Activated T-cell treated with anti-CD3 and anti-CD28 coated beads, Interleukin-2, amount 50 U/mL, for 72 hours (primary cell): ENCODE measurements around the gene FCRL3. TPM values are rescaled to one million over a fixed set of nuclear protein-coding genes. Genes with fewer than 3 reads are reported as not detected.

Experiments
- ATAC-seq, 2 donors: fragments of 150-1000 bp; cut with Tn5 transposase; replicated peaks in 1 of 2; 2 replicates each; pipeline ENCODE4 v1.10.0; 2021; ENCODE audit warnings: moderate library complexity in 2 of 2, mild to moderate bottlenecking in 1 of 2
- DNase-seq, 2 donors: peaks; one replicate each; pipeline ENCODE4 v3.0.0; 2021 to 2022; ENCODE audit warnings: mixed read lengths in 1 of 2
- H3K27ac Mint-ChIP-seq: one replicate; pipeline ENCODE4 v1.8.0; 2022; ENCODE audit warnings: mild to moderate bottlenecking, moderate library complexity, mixed read lengths
- H3K27me3 Mint-ChIP-seq: one replicate; pipeline ENCODE4 v1.8.0; 2022; ENCODE audit warnings: low read depth, mixed read lengths
- H3K36me3 Mint-ChIP-seq, 2 donors: one replicate each; pipeline ENCODE4 v1.8.0; 2022; ENCODE audit warnings: mixed read lengths in 2 of 2, mild to moderate bottlenecking in 1 of 2; ENCODE audit not compliant: insufficient read depth in 2 of 2
- H3K4me1 Mint-ChIP-seq: one replicate; pipeline ENCODE4 v1.8.0; 2022; ENCODE audit warnings: low read depth, mixed read lengths
- H3K4me3 Mint-ChIP-seq, 2 donors: one replicate each; pipeline ENCODE4 v1.8.0; 2022; ENCODE audit warnings: mild to moderate bottlenecking in 2 of 2, mixed read lengths in 2 of 2, moderate library complexity in 2 of 2
- H3K9me3 Mint-ChIP-seq, 2 donors: one replicate each; pipeline ENCODE4 v1.8.0; 2022; ENCODE audit warnings: mixed read lengths in 2 of 2
- total RNA-seq, 2 donors: library from RNA; stranded (reverse); gene quantifications; one replicate each; pipeline ENCODE4 v1.2.3, GENCODE V29; 2022

Gene FCRL3
- total RNA-seq, 2 donors from 2014 or later, result 0.96 to 3.9 TPM

DNA sequence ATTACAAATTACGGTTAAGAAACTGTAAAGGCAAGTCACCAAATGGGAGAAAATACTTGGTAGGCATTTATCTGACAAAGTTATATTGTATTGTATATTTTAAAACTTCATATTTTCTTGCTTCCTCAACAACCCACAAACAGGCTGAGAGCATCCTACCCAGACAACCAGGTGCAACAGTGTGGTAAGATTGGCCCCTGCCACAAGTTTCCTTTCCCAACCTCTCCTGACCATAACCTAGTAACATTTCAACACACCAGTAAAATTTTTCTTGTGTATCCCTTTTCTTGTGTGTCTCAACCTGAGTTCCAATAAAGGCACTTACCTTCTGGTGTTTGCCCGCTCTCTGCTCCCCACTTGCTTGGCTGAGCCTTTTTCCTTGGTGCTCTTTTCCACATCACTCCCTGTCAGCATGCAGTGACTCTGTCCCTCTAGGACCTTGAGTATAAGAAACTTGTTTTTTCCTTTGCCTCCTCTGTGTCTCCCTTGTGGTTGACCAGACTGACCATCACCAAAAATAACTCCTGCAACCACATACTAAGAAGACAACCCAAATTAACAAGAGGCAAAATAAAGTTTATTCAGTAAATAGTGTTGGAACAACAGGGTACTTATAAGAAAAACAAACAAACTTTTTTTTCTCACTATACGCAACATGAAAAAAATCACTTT is 40.9 kb downstream of the FCRL3 start:
- H3K36me3 Mint-ChIP-seq, result no peaks in the 10 kb centered on the region
- H3K4me1 Mint-ChIP-seq, result no peaks in the 10 kb centered on the region
- no peak for DNase-seq
- H3K9me3 Mint-ChIP-seq, result peaks cover 0 to 2% of the 10 kb centered on the region in 2 donors
- no peaks in the 10 kb centered on the region for H3K27me3 Mint-ChIP-seq
- ATAC-seq, result no peak
- H3K27ac Mint-ChIP-seq, result no peak overlapping the region
- H3K4me3 Mint-ChIP-seq, result no peak overlapping the region

- Mint-ChIP-seq H3K36me3 (no peaks in the 10 kb centered on the region), H3K4me1 (no peaks in the 10 kb centered on the region), H3K4me3 (no peak overlapping the region), H3K27ac (no peak overlapping the region), H3K27me3 (no peaks in the 10 kb centered on the region), H3K9me3 (peaks cover 0 to 2% of the 10 kb centered on the region in 2 donors)
- ATAC-seq (no peak), DNase-seq (no peak)
Observed at GRCh38 chr1:157658571-157658970, 42.0 kb downstream of the FCRL3 start.

GRCh38 chr1:157653494-157653873 is 47.1 kb downstream of the FCRL3 start:
- DNase-seq (no peak), ATAC-seq (no peak)
- Mint-ChIP-seq H3K4me3 (no peak overlapping the region), H3K27ac (no peak overlapping the region), H3K9me3 (no peaks in the 10 kb centered on the region), H3K4me1 (peaks cover 10% of the 10 kb centered on the region), H3K27me3 (peaks cover 17% of the 10 kb centered on the region), H3K36me3 (no peaks in the 10 kb centered on the region)

DNA sequence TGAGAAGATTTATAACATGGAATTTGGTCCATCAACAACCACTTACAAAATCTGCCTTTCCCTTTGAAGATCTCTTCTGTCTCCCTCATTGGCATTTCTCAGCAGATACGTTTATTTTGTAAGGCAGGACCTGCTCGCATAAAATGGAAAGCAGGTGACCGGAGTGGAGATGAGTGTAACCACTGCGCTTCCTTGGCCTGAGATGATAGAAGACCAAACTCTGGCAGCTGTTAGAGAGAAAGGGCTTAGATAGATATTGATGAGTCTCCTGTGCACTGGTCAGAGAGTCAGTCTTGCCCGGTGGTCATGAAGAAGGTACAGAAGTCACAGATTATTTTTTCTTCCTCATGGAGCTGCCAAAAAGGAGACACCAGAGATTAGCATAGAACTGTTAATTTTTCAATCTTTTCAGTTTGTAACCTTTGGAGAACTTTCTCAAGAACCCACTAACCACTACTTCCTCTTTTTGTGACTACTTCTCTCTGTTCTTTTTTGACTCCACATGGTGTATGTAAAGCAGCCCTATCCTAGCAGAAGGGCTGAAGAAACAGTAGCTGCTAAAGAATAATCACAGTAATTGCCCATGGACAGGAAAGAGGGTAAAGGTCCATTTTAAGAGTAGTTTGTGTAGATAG is 47.6 kb downstream of the FCRL3 start:
- H3K4me3 Mint-ChIP-seq, result no peak overlapping the region
- peaks cover 10% of the 10 kb centered on the region for H3K4me1 Mint-ChIP-seq
- H3K36me3 Mint-ChIP-seq, result no peaks in the 10 kb centered on the region
- H3K27me3 Mint-ChIP-seq, result peaks cover 17% of the 10 kb centered on the region
- no peak for ATAC-seq
- H3K27ac Mint-ChIP-seq, result no peak overlapping the region
- DNase-seq, result no peak
- H3K9me3 Mint-ChIP-seq, result no peaks in the 10 kb centered on the region

DNA sequence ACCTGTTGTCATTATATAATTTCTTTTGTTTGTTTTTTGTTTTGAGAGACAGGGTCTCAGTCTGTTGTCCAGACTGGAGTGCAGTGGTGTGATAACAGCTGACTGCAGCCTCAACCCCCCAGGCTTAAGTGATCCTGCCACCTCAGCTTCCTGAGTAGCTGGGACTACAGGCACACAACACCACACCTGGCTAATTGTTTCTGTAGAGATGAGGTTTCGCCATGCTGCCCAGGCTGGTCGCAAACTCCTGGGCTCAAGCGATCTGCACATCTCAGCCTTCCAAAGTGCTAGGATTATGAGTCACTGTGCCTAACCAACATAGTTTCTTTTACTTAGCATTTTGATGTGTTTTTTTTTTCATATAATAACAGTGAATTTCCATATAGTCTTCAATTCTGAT is 52.3 kb downstream of the FCRL3 start:
- no peak for ATAC-seq
- Mint-ChIP-seq H3K9me3 (no peaks in the 10 kb centered on the region), H3K36me3 (no peaks in the 10 kb centered on the region)

GRCh38 chr1:157646144-157646543 is 54.4 kb downstream of the FCRL3 start:
- H3K9me3 Mint-ChIP-seq, result no peaks in the 10 kb centered on the region
- no peak overlapping the region for H3K27ac Mint-ChIP-seq
- peaks cover 15% of the 10 kb centered on the region for H3K27me3 Mint-ChIP-seq
- no peaks in the 10 kb centered on the region for H3K4me1 Mint-ChIP-seq
- ATAC-seq (no peak), DNase-seq (no peak)
- no peaks in the 10 kb centered on the region for H3K36me3 Mint-ChIP-seq
- H3K4me3 Mint-ChIP-seq, result no peak overlapping the region

More for the DNA sequence above, 52.3 kb downstream of the FCRL3 start:
- DNase-seq, result no peak
- no peak overlapping the region for H3K4me3 Mint-ChIP-seq
- H3K4me1 Mint-ChIP-seq, result peaks cover 8% of the 10 kb centered on the region
- peaks cover 20% of the 10 kb centered on the region for H3K27me3 Mint-ChIP-seq
- no peak overlapping the region for H3K27ac Mint-ChIP-seq

DNA sequence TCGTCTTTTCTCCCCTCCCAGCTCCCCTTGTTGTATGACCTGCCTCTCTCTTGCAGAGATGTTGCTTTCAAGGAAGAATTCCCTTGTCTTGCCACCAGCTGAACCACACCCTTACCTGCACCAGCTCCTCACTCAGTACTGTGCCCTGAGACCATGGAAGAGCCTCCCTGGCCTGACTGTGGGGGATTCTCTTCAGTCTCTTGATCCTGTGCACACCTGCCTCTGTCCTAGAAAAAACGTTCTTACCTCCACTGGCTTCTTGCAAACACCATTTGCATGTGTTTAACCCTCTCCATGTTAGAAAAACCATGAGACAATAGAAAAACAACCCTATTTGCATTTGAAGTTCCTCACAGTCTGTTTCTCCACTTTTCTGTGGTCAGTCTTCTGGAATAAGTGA is 59.4 kb downstream of the FCRL3 start:
- Mint-ChIP-seq H3K4me1 (no peaks in the 10 kb centered on the region), H3K27ac (no peak overlapping the region), H3K27me3 (peaks cover 5% of the 10 kb centered on the region), H3K4me3 (no peak overlapping the region), H3K36me3 (no peaks in the 10 kb centered on the region), H3K9me3 (no peaks in the 10 kb centered on the region)
- ATAC-seq (no peak), DNase-seq (no peak)

DNA sequence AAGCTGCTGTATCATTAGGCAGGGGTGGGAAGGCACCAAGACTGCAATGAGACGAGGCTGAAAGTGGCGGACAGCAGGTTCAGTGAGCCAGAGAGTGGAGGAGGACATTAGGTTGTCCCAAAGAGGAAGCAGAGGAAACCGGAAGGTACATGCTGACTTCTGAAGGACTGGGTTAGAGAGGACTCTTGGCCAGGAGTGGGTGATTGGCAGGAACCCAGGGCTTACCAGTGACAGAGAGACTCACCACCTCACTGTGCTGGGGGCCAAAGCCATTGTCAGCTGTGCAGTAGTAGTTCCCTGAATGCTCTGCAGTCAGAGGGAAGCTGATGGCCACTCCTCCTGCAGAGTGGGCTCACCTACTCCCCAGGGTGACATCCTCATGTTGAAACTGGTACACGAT is 60.8 kb downstream of the FCRL3 start:
- ATAC-seq, result no peak
- Mint-ChIP-seq H3K4me3 (no peak overlapping the region), H3K27me3 (peaks cover 5% of the 10 kb centered on the region), H3K27ac (no peak overlapping the region), H3K4me1 (no peaks in the 10 kb centered on the region), H3K36me3 (no peaks in the 10 kb centered on the region), H3K9me3 (no peaks in the 10 kb centered on the region)
- DNase-seq, result no peak

- Mint-ChIP-seq H3K27me3 (peaks cover 12% of the 10 kb centered on the region), H3K27ac (no peak overlapping the region), H3K4me1 (no peaks in the 10 kb centered on the region), H3K9me3 (no peaks in the 10 kb centered on the region), H3K4me3 (no peak overlapping the region), H3K36me3 (no peaks in the 10 kb centered on the region)
- DNase-seq (no peak), ATAC-seq (no peak)
Observed at GRCh38 chr1:157628773-157629172, 71.8 kb downstream of the FCRL3 start.

Other genes with a start within 250 kb of the FCRL3 start
- under 1 TPM in 1 of 2 donors, not detected in 1; 0.09 TPM for gene FCRL5, start 148.3 kb downstream of the FCRL3 start, total RNA-seq
- not detected for gene FCRL4, start 102.7 kb downstream of the FCRL3 start, total RNA-seq
- gene FCRL2, start 76.4 kb upstream of the FCRL3 start, total RNA-seq, result not detected
- under 1 TPM in 1 of 2 donors, not detected in 1; 0.25 TPM for gene FCRL1, start 119.4 kb upstream of the FCRL3 start, total RNA-seq
- gene CD5L, start 141.0 kb upstream of the FCRL3 start, total RNA-seq, result not detected